Renal pelvis (tissue), 4 donors: Measurements from ENCODE around the gene MRPL36. TPM values are rescaled to one million over a fixed set of nuclear protein-coding genes. Genes with fewer than 3 reads are reported as not detected.

Experiments used
- DNase-seq: peaks from one replicate; pipeline ENCODE4 v3.0.0-alpha.2; 2013
- polyA plus RNA-seq, 3 donors: library from polyadenylated mRNA; unstranded; fragments of 120-200 nt; gene quantifications; one replicate each; pipeline ENCODE4 v1.2.1, GENCODE V29; 2013; ENCODE audit not compliant: insufficient read length in 3 of 3

Gene MRPL36
- polyA plus RNA-seq, 3 donors: 40.2 to 46.7 (median 43.1) TPM

GRCh38 chr5:1753490-1753889, 46.1 kb downstream of the MRPL36 start:
- DNase-seq: no peak

GRCh38 chr5:1752881-1753280, 46.8 kb downstream of the MRPL36 start:
- no peak for DNase-seq

- DNase-seq: no peak
These were observed 47.5 kb downstream of the MRPL36 start for GRCh38 chr5:1751864-1752822.

- DNase-seq: no peak
These were observed 48.4 kb downstream of the MRPL36 start for GRCh38 chr5:1751026-1751863.

- DNase-seq: no peak
These were observed 49.2 kb downstream of the MRPL36 start for GRCh38 chr5:1750469-1750868.

- DNase-seq: no peak
These were observed 50.1 kb downstream of the MRPL36 start for GRCh38 chr5:1749346-1750124.

- DNase-seq: no peak
These were observed 50.8 kb downstream of the MRPL36 start for GRCh38 chr5:1748845-1749244.

Other genes with a start within 250 kb of the MRPL36 start
- 10 to 100 TPM; 62.4 to 84.9 (median 66.3) TPM for gene NDUFS6, start 1.6 kb upstream of the MRPL36 start, polyA plus RNA-seq
- under 1 TPM; 0.48 to 0.65 (median 0.51) TPM for gene IRX4, start 83.1 kb upstream of the MRPL36 start, polyA plus RNA-seq